ENCODE data around the gene DMKN.

The DMKN gene

GRCh38 chr19:35524181-35524837, 10.9 kb upstream of the DMKN start:
- no peak for DNase-seq (ENCODE audit: low spot score)

DNA sequence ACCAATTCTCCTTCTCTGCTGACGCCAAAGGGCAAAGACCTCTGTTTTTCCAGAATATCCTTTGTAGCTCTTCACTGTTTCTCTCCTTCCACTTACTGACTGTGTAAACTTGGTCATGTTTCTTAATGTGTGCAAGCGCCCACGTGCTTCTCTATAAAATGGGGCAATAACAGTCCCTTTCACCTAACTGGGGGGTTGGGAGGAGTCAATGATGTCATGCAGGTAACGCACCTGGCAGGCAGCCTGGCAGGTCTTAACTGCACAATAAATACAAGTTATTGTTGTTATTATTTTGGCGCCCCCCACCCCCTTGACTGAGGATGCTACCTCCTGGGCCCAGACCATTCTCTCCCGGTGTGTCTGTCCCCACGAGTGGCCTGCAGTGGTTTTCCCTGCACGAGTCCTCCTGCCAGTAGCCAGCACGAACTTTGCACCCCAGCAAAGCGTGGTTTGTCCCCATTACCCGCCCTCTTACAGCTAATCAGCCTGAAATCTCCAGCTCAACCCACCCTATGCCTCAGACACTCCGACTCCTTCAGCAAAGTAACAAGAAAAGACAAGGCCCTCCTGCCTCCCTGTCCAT, 9.4 kb upstream of the DMKN start:
- no peak for DNase-seq (ENCODE audit: low spot score)

DNA sequence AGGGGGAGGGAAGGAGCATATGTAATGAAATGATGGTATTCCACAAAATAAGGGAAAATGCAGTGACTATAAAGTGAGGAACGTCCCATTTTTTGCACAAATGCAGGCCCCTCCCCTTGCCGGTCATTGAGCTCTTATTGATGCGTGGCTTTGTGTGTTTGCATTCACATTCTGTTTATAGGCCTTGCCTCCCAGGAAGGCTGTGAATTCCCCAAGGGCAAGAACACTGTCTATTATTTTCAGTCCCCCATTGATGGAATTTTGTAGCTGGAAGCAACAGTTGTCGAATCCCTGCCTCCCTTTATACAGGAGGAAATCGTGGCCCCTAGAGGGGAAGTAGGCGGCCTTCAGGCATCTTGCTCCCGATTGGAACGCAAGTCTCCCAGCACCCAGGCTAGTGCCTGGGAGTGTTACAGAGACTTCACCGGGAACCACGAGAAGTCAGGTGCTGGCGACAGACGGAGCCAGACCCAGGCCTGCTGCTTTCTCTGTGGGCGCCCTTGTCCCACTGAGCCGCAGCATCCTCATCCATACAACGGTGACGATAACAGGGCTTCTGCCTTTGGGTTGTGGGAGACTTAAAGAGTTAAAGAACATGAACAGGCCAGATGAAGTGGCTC, 7.8 kb upstream of the DMKN start:
- DNase-seq (ENCODE audit: low spot score), result no peak

GRCh38 chr19:35519291-35519690, 5.8 kb upstream of the DMKN start:
- peak; percentile 56 for DNase-seq (ENCODE audit: low spot score)

DNA sequence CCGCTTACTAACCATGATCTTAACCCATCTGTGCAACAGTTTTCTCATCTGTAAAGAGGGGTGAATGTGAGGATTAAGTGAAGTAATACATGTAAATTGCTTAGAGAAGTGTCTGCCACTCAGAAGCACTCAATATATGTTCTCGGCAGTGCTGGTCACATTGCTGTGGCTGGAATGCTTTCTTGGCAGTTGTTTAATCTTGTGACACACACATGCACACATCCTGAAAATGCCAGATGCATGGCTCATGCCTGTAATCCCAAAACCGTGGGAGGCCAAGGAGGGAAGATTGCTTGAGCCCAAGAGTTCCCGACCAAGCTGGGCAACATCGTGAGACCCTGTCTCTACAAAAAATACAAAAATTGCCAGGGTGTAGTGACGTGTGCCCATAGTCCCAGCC, 4.9 kb upstream of the DMKN start:
- peak; percentile 90 for DNase-seq (ENCODE audit: low spot score)

- DNase-seq (ENCODE audit: low spot score), result no peak
Observed at GRCh38 chr19:35517342-35517741, 3.9 kb upstream of the DMKN start.

DNA sequence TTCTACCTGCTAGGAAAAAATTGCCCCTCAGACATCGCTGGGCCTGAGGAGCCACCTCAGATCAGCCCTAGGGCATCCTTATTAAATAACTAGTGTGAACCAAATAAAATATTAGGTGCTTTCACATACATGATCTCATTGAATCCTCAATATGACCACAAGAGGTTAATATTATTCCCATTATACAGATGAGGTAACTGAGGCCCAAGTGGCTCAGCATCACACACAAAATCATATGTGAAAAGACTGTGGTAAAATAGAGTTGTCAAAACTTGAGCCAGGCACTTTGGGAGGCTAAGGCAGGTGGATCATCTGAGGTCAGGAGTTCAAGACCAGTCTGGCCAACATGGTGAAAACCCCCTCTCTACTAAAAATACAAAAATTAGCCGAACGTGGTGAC, 2.9 kb upstream of the DMKN start:
- DNase-seq (ENCODE audit: low spot score), result no peak

- DNase-seq (ENCODE audit: low spot score), result peak; percentile 44
Observed at GRCh38 chr19:35514282-35514809, 897 bp upstream of the DMKN start.

DNA sequence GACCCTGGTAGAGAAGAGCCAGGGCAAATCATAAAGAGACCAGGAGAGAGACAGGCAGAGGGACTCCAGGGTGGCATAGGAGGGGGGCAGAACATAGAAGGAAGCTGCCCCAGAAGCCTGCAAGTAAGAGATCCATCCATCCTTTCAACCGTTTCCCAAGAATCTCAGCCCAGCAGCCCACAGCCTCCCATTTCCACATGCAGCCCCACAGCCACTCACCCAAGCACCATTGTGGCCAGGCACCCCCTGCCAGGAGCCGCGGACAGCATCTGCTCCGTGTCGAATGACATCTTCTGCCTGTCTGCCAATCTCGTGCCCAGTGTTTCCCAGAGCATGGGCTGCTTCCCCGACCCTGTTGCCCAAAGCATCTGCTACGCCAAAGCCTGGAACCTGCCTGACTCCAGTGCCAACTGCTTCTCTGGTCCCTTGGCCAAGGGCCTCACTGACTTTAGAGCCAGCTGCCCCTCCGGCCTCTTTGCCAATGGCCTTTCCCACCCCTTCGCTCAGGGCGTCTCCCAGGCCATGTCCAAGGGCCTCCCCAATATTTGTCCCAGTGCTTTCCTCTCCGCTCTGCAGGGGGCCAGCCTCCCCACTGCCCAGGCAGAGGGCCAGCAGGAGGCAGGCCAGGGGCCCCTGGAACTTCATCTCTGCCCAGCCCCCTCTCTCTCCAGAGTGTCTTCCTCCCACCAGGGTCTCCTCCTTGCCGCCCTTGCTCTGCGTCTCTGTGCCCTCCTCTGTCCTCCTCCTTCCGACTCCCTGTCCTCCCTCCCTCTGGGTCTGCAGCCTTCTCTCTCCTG, 420 bp downstream of the DMKN start:
- DNase-seq (ENCODE audit: low spot score), result no peak

- DNase-seq (ENCODE audit: low spot score), result no peak
Observed at GRCh38 chr19:35511337-35511736, 2.1 kb downstream of the DMKN start.

- DNase-seq (ENCODE audit: low spot score), result no peak
Observed at GRCh38 chr19:35510626-35510964, 2.9 kb downstream of the DMKN start.

- peak; percentile 85 for DNase-seq (ENCODE audit: low spot score)
Observed at GRCh38 chr19:35509861-35510625, 3.4 kb downstream of the DMKN start.

DNA sequence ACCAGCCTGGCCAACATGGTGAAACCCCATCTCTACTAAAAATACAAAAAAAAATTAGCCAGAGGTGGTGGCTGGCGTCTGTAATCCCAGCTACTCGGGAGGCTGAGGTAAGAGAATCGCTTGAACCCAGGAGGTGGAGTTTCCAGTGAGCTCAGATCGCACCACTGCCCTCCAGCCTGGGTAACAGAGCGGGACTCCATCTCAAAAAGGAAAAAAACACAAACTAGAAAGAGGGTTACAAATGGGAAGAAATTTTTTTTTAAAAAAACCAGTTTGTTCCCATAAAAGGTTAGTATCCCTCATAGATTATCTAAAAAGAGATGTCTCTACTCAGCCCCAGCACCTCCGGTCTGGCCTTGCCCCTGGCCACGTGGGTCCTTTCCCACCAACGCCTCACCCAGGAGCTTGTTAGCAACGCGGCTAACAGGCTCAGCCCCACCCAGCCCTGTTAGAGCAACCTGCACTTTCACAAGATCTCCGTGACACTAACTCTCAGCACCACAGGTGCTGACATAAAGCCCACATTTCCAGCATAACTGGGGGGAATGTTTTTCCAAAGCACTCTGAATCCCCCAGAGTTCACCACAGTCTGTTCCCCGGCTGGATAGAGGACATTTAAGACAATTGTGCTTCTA, 4.3 kb downstream of the DMKN start:
- DNase-seq (ENCODE audit: low spot score), result no peak

GRCh38 chr19:35508129-35508528, 5.3 kb downstream of the DMKN start:
- DNase-seq (ENCODE audit: low spot score), result no peak

- no peak for DNase-seq (ENCODE audit: low spot score)
Observed at GRCh38 chr19:35507561-35507960, 5.9 kb downstream of the DMKN start.

GRCh38 chr19:35506011-35506410, 7.4 kb downstream of the DMKN start:
- DNase-seq (ENCODE audit: low spot score), result no peak

- DNase-seq (ENCODE audit: low spot score), result no peak
Observed at GRCh38 chr19:35502751-35503150, 10.7 kb downstream of the DMKN start.

DNA sequence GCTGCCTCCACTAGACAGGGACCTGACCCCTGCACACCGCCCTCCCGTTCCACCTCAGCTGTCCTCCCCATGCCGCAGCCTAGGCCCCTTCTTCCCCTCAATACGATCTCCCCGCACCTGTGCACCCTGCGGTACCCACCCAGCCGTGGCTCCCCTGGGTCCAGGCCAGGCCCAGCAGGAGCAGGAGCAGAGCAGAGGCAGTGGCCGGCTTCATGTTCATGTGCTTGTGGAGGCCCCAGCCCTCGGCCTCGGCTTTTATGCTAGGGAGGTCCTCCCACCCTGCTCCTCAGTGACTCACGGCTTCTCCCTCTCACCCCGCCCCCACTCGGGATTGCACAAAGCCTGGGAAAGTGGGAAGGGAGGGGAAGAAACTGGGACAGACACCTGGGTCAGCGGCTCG, 11.8 kb downstream of the DMKN start:
- DNase-seq (ENCODE audit: low spot score), result no peak

DNA sequence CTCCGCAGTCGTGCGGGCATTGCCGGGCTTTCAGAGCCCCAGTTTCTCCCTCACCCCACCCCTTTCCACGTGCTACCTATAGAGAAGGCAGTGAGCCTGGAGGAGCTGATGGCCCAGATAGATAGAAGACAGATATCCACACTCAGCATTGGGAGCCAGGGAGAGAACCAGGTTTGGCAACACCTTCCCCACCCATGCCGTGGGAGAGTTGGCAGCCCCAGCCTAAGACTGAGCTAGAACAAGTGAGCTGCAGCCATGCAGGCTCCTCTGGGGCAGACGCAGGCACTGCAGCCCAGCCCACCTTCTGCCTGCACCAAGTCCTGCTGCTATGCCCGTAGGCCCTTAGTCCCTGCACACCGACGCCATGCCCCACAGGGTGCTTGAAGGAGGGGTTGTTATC, 12.8 kb downstream of the DMKN start:
- no peak for DNase-seq (ENCODE audit: low spot score)

DNA sequence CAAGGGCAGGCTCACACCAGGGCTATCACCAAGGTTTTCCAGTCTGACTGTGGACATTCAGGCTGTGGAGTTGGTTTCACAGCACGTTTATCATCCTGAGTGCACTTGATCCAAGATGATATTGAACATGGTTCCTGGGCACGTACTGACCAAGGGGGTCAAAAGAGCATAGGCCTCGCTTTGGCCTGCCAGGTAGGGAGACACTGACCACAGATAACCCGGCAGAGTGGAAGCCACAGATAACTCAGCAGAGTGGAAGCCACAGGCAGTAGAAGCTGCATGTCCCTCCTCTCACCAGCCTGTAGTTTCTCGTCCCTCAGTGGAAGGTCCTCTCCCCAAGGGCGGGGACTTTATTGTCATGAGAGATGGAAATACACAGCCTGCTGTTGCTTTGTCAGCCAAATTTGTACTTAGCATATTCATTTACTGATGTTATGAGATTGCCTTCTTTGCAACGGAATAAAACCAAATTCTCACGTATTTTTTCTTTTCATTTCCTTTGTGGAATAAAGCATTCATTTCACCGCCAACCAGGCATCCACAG, 14.4 kb downstream of the DMKN start:
- DNase-seq (ENCODE audit: low spot score), result no peak

DNA sequence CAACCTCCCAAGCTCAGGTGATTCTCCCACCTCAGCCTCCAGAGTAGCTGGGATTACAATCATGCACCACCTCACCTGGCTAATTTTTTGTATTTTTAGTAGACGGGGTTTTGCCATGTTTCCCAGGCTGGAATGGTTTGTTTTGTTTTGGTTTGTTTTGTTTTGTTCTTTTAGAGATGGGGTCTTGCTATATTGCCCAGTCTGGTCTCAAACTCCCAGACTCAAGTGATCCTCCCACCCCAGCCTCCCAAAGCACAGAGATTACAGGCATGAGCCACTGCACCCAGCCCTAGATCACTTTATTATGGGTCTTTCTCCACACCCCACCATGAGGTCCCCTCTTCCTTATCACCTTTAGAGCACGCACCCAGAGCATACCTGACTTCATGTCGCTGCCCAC, 15.2 kb downstream of the DMKN start:
- DNase-seq (ENCODE audit: low spot score), result no peak
